Cardiac fibroblast (primary cell): Measurements from ENCODE around the gene UBP1.
"Not testable (repeated sequence)": the region's sequence is repeated elsewhere in the genome, so short reads cannot be mapped to it uniquely, and the experiment has no call there.

Source experiments
- DNase-seq, 2 donors: peaks; one replicate each; pipeline versions ENCODE4 v3.0.0 to v3.0.0-alpha.2; 2010; ENCODE audit warnings: low read depth in 2 of 2
- H3K4me3 ChIP-seq, 2 donors: replicated peaks in 1 of 2; 1 replicate in 1 of 2; 2 replicates in 1 of 2; pipeline ENCODE4 v1.5.1; 2011; ENCODE audit warnings: low read depth in 2 of 2, low read length in 2 of 2, mild to moderate bottlenecking in 2 of 2, moderate library complexity in 1 of 2
- CTCF ChIP-seq: IDR thresholded peaks from one replicate; pipeline ENCODE4 v1.5.1; 2011; ENCODE audit warnings: low read depth, mild to moderate bottlenecking, low read length, inconsistent platforms

Gene UBP1

GRCh38 chr3:33433843-33434242 lies 6.4 kb downstream of the UBP1 start:
- H3K4me3 ChIP-seq: no peak overlapping the region
- DNase-seq: peak in 1 of 2 donors; percentile 58
- no peak for TF ChIP-seq CTCF

GRCh38 chr3:33430571-33430970 lies 9.6 kb downstream of the UBP1 start:
- DNase-seq: no peak
- no peak for TF ChIP-seq CTCF
- no peak overlapping the region for H3K4me3 ChIP-seq

GRCh38 chr3:33430061-33430460 lies 10.1 kb downstream of the UBP1 start:
- TF ChIP-seq CTCF: no peak
- no peak for DNase-seq
- H3K4me3 ChIP-seq: no peak overlapping the region

- DNase-seq: not testable (repeated sequence)
Observed at GRCh38 chr3:33429306-33429705, 10.9 kb downstream of the UBP1 start.

GRCh38 chr3:33428734-33429133 lies 11.5 kb downstream of the UBP1 start:
- H3K4me3 ChIP-seq: no peak overlapping the region
- no peak for DNase-seq
- no peak for TF ChIP-seq CTCF

More at GRCh38 chr3:33429306-33429705, 10.9 kb downstream of the UBP1 start:
- H3K4me3 ChIP-seq: not testable (repeated sequence)

- peak in 1 of 2 donors; percentile 38 for DNase-seq
- TF ChIP-seq CTCF: no peak
- no peak overlapping the region for H3K4me3 ChIP-seq
Observed at GRCh38 chr3:33426630-33427317, 13.4 kb downstream of the UBP1 start.

GRCh38 chr3:33426068-33426467 lies 14.1 kb downstream of the UBP1 start:
- no peak overlapping the region for H3K4me3 ChIP-seq
- no peak for DNase-seq
- no peak for TF ChIP-seq CTCF
